NT2/D1 (cell line): ENCODE results near the gene SLC35A4.
A peak's percentile ranks its signal among the peaks of the same experiment; 100 is the strongest.

Source experiments
- DNase-seq: peaks from one replicate; pipeline ENCODE4 v3.0.0-alpha.2; 2011; ENCODE audit warnings: low read depth, low spot score
- H3K27me3 ChIP-seq: 2 replicates; pipeline ENCODE4 v1.6.0; 2011; ENCODE audit warnings: mild to moderate bottlenecking; ENCODE audit not compliant: insufficient read length, insufficient read depth
- H3K36me3 ChIP-seq: 2 replicates; pipeline ENCODE4 v1.6.1; 2011; ENCODE audit warnings: mild to moderate bottlenecking, low read length, mixed read lengths; ENCODE audit not compliant: insufficient read depth, insufficient read length
- H3K4me1 ChIP-seq: 2 replicates; pipeline ENCODE4 v1.5.1; 2011; ENCODE audit not compliant: insufficient read depth, insufficient read length
- H3K4me3 ChIP-seq: 2 replicates; pipeline ENCODE4 v1.5.1; 2011; ENCODE audit warnings: low read depth; ENCODE audit not compliant: insufficient read length
- H3K9ac ChIP-seq: 2 replicates; pipeline ENCODE4 v1.6.0; 2011; ENCODE audit warnings: low read depth; ENCODE audit not compliant: insufficient read length
- H3K9me3 ChIP-seq: 2 replicates; pipeline ENCODE4 v1.5.1; 2011; ENCODE audit warnings: mild to moderate bottlenecking, low read length; ENCODE audit not compliant: insufficient read depth
- SUZ12 ChIP-seq: IDR thresholded peaks from 2 replicates; pipeline ENCODE4 v1.6.1; 2011; ENCODE audit not compliant: insufficient read length, insufficient read depth; ENCODE audit errors: extremely low read depth
- YY1 ChIP-seq: IDR thresholded peaks from 2 replicates; pipeline ENCODE4 v1.6.1; 2011; ENCODE audit not compliant: insufficient read length, insufficient read depth
- ZNF274 ChIP-seq: IDR thresholded peaks from 2 replicates; pipeline ENCODE4 v1.6.1; 2011; ENCODE audit warnings: mild to moderate bottlenecking, low read depth, low read length

Gene SLC35A4

DNA sequence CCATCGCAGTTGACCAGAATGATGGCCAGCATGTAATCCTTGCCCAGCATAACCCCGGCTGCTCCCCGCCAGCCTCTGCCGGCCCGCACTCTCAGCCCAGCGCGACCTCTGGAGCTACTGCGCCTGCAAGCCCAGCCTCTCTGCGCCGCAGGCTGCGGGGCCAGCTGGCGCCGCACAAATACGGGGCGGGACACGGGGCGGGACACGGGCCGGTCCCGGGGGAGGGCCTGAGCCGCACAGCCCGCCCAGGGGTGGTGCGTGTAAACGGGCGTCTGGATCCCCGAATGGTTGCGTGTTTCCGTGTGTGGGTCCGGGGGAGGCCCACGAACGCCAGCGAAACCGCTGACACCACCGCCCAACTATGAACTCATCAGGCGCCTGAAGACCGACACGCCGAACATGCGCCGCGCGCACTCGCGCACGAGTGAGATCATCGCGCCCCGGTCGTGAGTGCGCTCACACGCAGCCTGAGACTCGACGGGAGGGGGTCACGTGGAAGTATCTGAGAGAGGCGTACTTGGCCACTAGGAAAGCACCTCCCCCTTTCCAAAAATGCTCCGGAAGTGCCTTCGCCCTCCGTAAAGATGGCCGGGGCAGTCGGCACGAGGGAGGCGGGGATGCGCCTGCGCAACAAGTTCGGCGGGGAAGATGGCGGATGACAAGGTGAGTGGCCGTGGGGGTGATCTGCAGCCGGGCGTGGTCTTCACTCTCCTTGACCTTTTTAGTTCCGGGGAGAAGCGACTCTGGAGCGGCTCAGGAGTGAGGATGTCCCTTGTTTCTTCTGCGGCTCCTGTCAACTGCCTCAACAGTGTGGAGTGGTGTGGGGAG, at the start of gene SLC35A4, which contains the start of gene APBB3:
Gene SLC35A4, plus strand, starts transcription at position 633 of the 828 bp plus-strand sequence. CDS start 2,342 bp downstream, outside the sequence.
Gene APBB3, minus strand, starts transcription at position 403 of the 828 bp plus-strand sequence. Its CDS starts 353 bp downstream, at position 50.
- no peaks in the 10 kb centered on the region for H3K27me3 ChIP-seq
- DNase-seq, result peak; percentile 83
- peak within 1 kb of the TSS; percentile 85 for H3K4me3 ChIP-seq
- TF ChIP-seq SUZ12, result no peak
- peak; percentile 88 for TF ChIP-seq YY1
- H3K4me1 ChIP-seq, result peaks cover 12% of the 10 kb centered on the region
- peak within 1 kb of the TSS; percentile 90 for H3K9ac ChIP-seq
- H3K36me3 ChIP-seq, result peaks cover 54% of the 10 kb centered on the region
- no peaks in the 10 kb centered on the region for H3K9me3 ChIP-seq

- no peaks in the 10 kb centered on the region for H3K9me3 ChIP-seq
- no peak overlapping the region for H3K4me3 ChIP-seq
- no peak for DNase-seq
- no peaks in the 10 kb centered on the region for H3K27me3 ChIP-seq
- H3K4me1 ChIP-seq, result no peaks in the 10 kb centered on the region
- TF ChIP-seq SUZ12, result no peak
- TF ChIP-seq YY1, result no peak
- TF ChIP-seq ZNF274, result no peak
- H3K36me3 ChIP-seq, result peaks cover 32% of the 10 kb centered on the region
- no peak overlapping the region for H3K9ac ChIP-seq
Measured at GRCh38 chr5:140524003-140524402, 40.6 kb upstream of the SLC35A4 start.

DNA sequence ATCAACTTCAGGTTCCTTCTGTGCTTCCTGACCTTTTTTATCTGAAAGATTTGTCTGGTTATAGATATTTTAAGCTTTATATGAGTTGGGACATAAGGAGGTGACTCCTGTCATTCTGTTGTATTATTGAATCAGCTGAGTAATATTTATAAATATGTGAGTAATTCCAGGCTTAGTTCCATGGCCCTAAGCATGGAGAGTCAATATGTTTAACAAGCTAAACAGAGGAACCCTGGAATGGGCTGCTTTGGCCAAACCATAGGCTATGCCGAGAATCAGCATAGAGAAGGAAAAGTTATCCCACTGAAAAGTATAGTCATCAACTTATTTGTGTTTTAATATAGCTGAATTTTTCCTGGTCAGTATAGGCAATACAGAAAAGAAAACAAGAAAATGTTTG, 24.4 kb upstream of the SLC35A4 start:
- Histone ChIP-seq H3K9me3 (no peaks in the 10 kb centered on the region), H3K4me3 (no peak overlapping the region), H3K27me3 (no peaks in the 10 kb centered on the region), H3K9ac (no peak overlapping the region), H3K36me3 (peaks cover 51% of the 10 kb centered on the region), H3K4me1 (no peaks in the 10 kb centered on the region)
- no peak for DNase-seq
- TF ChIP-seq SUZ12 (no peak), ZNF274 (no peak), YY1 (no peak)

DNA sequence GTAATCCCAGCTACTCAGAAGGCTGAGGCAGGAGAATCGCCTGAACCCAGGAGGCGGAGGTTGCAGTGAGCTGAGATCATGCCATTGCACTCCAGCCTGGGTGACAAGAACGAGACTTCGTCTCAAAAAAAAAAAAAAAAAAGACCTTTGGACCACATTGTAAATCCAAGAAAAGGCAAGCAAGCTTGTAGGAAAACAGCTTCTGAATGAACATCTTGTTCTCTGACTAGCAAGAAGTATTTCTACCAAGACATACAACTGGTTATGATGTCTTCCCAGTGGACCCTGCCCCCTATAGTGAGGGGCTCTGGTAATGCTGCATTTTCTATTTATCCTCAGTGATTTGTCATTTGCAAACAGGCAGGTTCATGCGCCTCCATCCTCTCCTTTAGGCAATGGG, 21.7 kb upstream of the SLC35A4 start:
- DNase-seq, result no peak

DNA sequence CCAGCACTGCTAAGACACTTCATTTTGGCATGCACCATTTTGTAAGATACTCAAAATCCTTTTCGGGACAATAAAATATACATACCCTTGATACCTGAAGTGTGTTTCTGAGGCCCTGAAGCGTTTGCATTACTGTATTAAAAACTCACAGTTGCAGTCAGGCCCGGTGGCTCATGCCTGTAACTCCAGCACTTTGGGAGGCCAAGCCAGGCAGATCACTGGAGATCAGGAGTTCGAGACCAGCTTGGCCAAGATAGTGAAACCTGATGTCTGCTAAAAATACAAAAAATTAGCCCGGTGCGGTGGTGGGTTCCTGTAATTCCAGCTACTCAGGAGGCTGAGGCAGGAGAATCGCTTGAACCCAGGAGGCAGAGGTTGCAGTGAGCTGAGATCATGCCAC, 19.6 kb upstream of the SLC35A4 start:
- no peaks in the 10 kb centered on the region for H3K27me3 ChIP-seq
- H3K9ac ChIP-seq, result no peak overlapping the region
- peaks cover 42% of the 10 kb centered on the region for H3K36me3 ChIP-seq

More for the DNA sequence above, 21.7 kb upstream of the SLC35A4 start:
- Histone ChIP-seq H3K4me3 (no peak overlapping the region), H3K9ac (no peak overlapping the region), H3K27me3 (no peaks in the 10 kb centered on the region), H3K9me3 (no peaks in the 10 kb centered on the region), H3K4me1 (no peaks in the 10 kb centered on the region), H3K36me3 (peaks cover 39% of the 10 kb centered on the region)
- TF ChIP-seq ZNF274 (no peak), YY1 (no peak), SUZ12 (no peak)

DNA sequence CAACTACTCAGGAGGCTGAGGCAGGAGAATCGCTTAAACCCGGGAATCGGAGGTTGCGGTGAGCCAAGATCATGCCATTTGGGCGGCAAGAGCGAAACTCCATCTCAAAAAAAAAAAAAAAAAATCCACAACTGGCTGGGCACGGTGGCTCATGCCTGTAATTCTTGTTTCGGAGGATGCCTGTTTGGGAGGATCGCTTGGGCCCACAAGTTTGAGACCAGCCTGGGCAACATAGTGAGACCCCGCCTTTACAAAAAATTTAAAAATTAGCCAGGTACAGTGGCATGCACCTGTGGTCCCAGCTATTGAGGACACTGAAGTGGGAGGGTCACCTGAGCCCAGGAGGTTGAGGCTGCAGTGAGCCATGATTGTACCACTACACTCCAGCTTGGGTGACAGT, 19.0 kb upstream of the SLC35A4 start:
- Histone ChIP-seq H3K9me3 (no peaks in the 10 kb centered on the region), H3K4me1 (no peaks in the 10 kb centered on the region), H3K9ac (no peak overlapping the region), H3K27me3 (no peaks in the 10 kb centered on the region), H3K4me3 (no peak overlapping the region), H3K36me3 (peaks cover 42% of the 10 kb centered on the region)
- TF ChIP-seq YY1, result no peak
- TF ChIP-seq SUZ12, result no peak
- no peak for TF ChIP-seq ZNF274
- no peak for DNase-seq

More for the DNA sequence above, 19.6 kb upstream of the SLC35A4 start:
- no peak for DNase-seq
- TF ChIP-seq YY1 (no peak), SUZ12 (no peak), ZNF274 (no peak)
- Histone ChIP-seq H3K9me3 (no peaks in the 10 kb centered on the region), H3K4me1 (no peaks in the 10 kb centered on the region), H3K4me3 (no peak overlapping the region)

DNA sequence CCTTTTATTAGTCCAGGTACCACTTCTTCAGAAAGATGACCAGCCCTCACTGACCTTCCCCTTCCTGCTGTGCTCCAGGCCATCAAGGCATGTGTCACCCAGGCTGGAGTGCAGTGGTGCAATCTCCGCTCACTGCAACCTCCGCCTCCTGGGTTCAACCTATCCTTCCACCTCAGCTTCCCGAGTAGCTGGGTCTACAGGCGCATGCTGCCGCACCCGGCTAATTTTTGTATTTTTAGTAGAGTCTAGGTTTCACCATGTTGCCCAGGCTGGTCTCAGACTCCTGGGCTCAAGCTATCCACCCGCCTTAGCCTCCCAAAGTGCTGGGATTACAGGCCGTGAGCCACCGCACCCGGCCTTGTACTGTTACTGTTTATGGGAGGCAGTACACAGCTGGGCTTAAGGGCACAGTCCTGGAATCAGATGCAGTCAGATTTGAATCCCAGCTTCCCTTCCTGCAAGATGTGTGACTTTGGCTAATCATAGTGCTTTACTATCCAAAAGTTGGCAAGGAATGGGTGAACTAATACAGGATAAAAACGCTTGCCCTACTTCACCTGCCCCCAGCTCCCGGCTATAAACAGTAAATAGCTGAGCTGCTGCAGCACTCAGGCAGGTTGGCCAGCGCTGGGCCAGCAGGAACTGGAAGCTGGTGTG, 17.6 kb upstream of the SLC35A4 start:
- Histone ChIP-seq H3K9ac (no peak overlapping the region), H3K36me3 (peaks cover 43% of the 10 kb centered on the region), H3K4me1 (no peaks in the 10 kb centered on the region), H3K27me3 (no peaks in the 10 kb centered on the region), H3K9me3 (no peaks in the 10 kb centered on the region), H3K4me3 (peak overlapping the region; percentile 33)
- TF ChIP-seq ZNF274 (no peak), YY1 (no peak), SUZ12 (no peak)
- no peak for DNase-seq
